GM12878 (cell line): ENCODE data around the gene SF3A1. TPM values are rescaled to one million over a fixed set of nuclear protein-coding genes. Genes with fewer than 3 reads are reported as not detected.

Experiments used
- ATAC-seq: fragments of 200-7000 bp; cut with Tn5 transposase; 3 replicates; pipeline ENCODE4 v1.9.1; 2020; ENCODE audit warnings: mild to moderate bottlenecking, moderate library complexity
- BruUV-seq: library from RNA; stranded (reverse); fragments of 400-500 nt; replicated peaks from 2 replicates; lab custom pipeline; 2021; lab: Mats Ljungman, UMichigan
- CTCF ChIA-PET: fragments of 300-600 bp; sonication (Branson Sonifier 250); formaldehyde crosslinking; extraction: SDS; loops from one replicate; lab custom pipeline; 2021; ENCODE audit warnings: inconsistent platforms; lab: Yijun Ruan, JAX
- POLR2A ChIA-PET: fragments of 350-600 bp; formaldehyde crosslinking; extraction: SDS; loops from one replicate; lab custom pipeline; 2021; ENCODE audit warnings: inconsistent platforms; lab: Charles Lee
- RAD21 ChIA-PET: fragments of 300-600 bp; sonication (Branson Sonifier 250); formaldehyde crosslinking; loops from one replicate; lab custom pipeline; 2023; ENCODE audit warnings: antibody characterized with exemption; ENCODE audit not compliant: unreplicated experiment; lab: Charles Lee
- SMC1A ChIA-PET: fragments of 300-600 bp; sonication (Branson Sonifier 250); formaldehyde crosslinking; loops from one replicate; lab custom pipeline; 2023; ENCODE audit not compliant: unreplicated experiment, uncharacterized antibody; lab: Charles Lee
- DNase-seq: peaks from one replicate; pipeline ENCODE4 v3.0.0-alpha.2; 2011; ENCODE audit warnings: low read depth, low spot score
- FAIRE-seq: peaks from 3 replicates; lab custom pipeline; 2011; peaks lifted over from hg19 to GRCh38; lab: Jason Lieb, UNC
- H2AFZ ChIP-seq: 2 replicates; pipeline ENCODE4 v1.6.0; 2011; ENCODE audit warnings: low read depth, low read length, control low read depth; ENCODE audit not compliant: control insufficient read depth
- H3K27ac ChIP-seq: 2 replicates; pipeline ENCODE4 v1.5.1; 2011; ENCODE audit warnings: control low read depth; ENCODE audit not compliant: control insufficient read depth, insufficient read depth
- H3K27me3 ChIP-seq, 2 experiments: replicated peaks in 1 of 2; 2 replicates each; pipeline versions ENCODE4 v1.6.0 to v1.6.1; 2011; ENCODE audit warnings: low read length in 1 of 2; ENCODE audit not compliant: control insufficient read depth in 2 of 2, insufficient read depth in 2 of 2
- H3K36me3 ChIP-seq, 2 experiments: 2 replicates each; pipeline ENCODE4 v1.5.1; 2011; ENCODE audit warnings: low read length in 1 of 2; ENCODE audit not compliant: control insufficient read depth in 2 of 2, insufficient read depth in 2 of 2
- H3K4me1 ChIP-seq: 2 replicates; pipeline ENCODE4 v1.6.1; 2011; ENCODE audit warnings: mild to moderate bottlenecking, low read length, moderate library complexity, mixed read lengths; ENCODE audit not compliant: control insufficient read depth, insufficient read depth
- H3K4me2 ChIP-seq: 2 replicates; pipeline ENCODE4 v1.6.0; 2011; ENCODE audit warnings: control low read depth; ENCODE audit not compliant: control insufficient read depth, insufficient read depth
- H3K4me3 ChIP-seq: fragments of 200-600 bp; sonication (generic); 2 replicates; pipeline ENCODE4 v1.5.1; 2016
- H3K79me2 ChIP-seq: 2 replicates; pipeline ENCODE4 v1.6.0; 2011; ENCODE audit warnings: low read length; ENCODE audit not compliant: control insufficient read depth, insufficient read depth
- H3K9ac ChIP-seq: 2 replicates; pipeline ENCODE4 v1.8.0; 2011; ENCODE audit warnings: low read length, control low read depth, mixed read lengths; ENCODE audit not compliant: control insufficient read depth, insufficient read depth
- H3K9me3 ChIP-seq: replicated peaks from 3 replicates; pipeline ENCODE4 v1.5.1; 2011; ENCODE audit warnings: mild to moderate bottlenecking, low read length; ENCODE audit not compliant: control insufficient read depth, insufficient read depth
- H4K20me1 ChIP-seq: 2 replicates; pipeline ENCODE4 v1.6.0; 2011; ENCODE audit not compliant: control insufficient read depth, insufficient read depth
- BMI1 ChIP-seq: fragments of 450-650 bp; IDR thresholded peaks from 2 replicates; pipeline ENCODE4 v1.6.1; 2016; ENCODE audit warnings: mild to moderate bottlenecking, moderate library complexity, borderline replicate concordance
- CEBPB ChIP-seq, 2 experiments: fragments of 150-350 bp in 1 of 2; IDR thresholded peaks; 2 replicates each; pipeline ENCODE4 v1.6.1; 2012 to 2014; ENCODE audit warnings: low read depth in 2 of 2, low read length in 2 of 2, borderline replicate concordance in 1 of 2, inconsistent platforms in 1 of 2
- ETV6 ChIP-seq, 2 experiments: fragments of 450-650 bp in 1 of 2; IDR thresholded peaks in 1 of 2; conservative IDR thresholded peaks in 1 of 2; 2 replicates each; pipeline ENCODE4 v1.6.1; 2014; ENCODE audit warnings: antibody characterized with exemption in 1 of 2, borderline replicate concordance in 1 of 2, low read depth in 1 of 2, mild to moderate bottlenecking in 1 of 2, moderate library complexity in 1 of 2
- FOXK2 ChIP-seq: fragments of 450-650 bp; IDR thresholded peaks from 2 replicates; pipeline ENCODE4 v1.6.1; 2017; ENCODE audit warnings: mild to moderate bottlenecking, moderate library complexity
- JUNB ChIP-seq: IDR thresholded peaks from 2 replicates; pipeline ENCODE4 v1.6.1; 2016; ENCODE audit warnings: antibody characterized with exemption, mild to moderate bottlenecking
- KLF5 ChIP-seq: fragments of 450-650 bp; IDR thresholded peaks from 2 replicates; pipeline ENCODE4 v1.6.1; 2014; ENCODE audit warnings: mild to moderate bottlenecking; ENCODE audit not compliant: partially characterized antibody
- MTA3 ChIP-seq: IDR thresholded peaks from 2 replicates; pipeline ENCODE4 v1.6.1; 2012; ENCODE audit warnings: low read length, inconsistent platforms, borderline replicate concordance
- MYC ChIP-seq: IDR thresholded peaks from 2 replicates; pipeline ENCODE4 v1.6.1; 2011; ENCODE audit warnings: mild to moderate bottlenecking, low read length, moderate library complexity, inconsistent platforms; ENCODE audit not compliant: insufficient read depth, insufficient replicate concordance, insufficient read length, severe bottlenecking
- POLR2AphosphoS5 ChIP-seq: IDR thresholded peaks from 2 replicates; pipeline ENCODE4 v1.6.1; 2011; ENCODE audit warnings: mild to moderate bottlenecking, low read length, inconsistent platforms
- RB1 ChIP-seq: fragments of 450-650 bp; formaldehyde crosslinking; IDR thresholded peaks from 2 replicates; pipeline ENCODE4 v1.6.1; 2017; ENCODE audit warnings: mild to moderate bottlenecking, borderline replicate concordance
- SIN3A ChIP-seq: IDR thresholded peaks from 2 replicates; pipeline ENCODE4 v1.6.1; 2012; ENCODE audit warnings: low read depth, low read length, improper control_type of control experiment
- SP1 ChIP-seq: IDR thresholded peaks from one replicate; pipeline ENCODE4 v1.6.1; 2011; ENCODE audit warnings: low read depth, low read length
- SRF ChIP-seq, 2 experiments: IDR thresholded peaks; 2 replicates each; pipeline ENCODE4 v1.6.1; 2011; ENCODE audit warnings: low read depth in 2 of 2, low read length in 2 of 2, mild to moderate bottlenecking in 1 of 2, moderate library complexity in 1 of 2
- ZNF207 ChIP-seq: fragments of 450-650 bp; IDR thresholded peaks from 2 replicates; pipeline ENCODE4 v1.6.1; 2014; ENCODE audit warnings: antibody characterized with exemption, mild to moderate bottlenecking, borderline replicate concordance
- ZNF274 ChIP-seq: IDR thresholded peaks from one replicate; pipeline ENCODE4 v1.8.0; 2011; ENCODE audit not compliant: insufficient read length, insufficient read depth
- ZZZ3 ChIP-seq: IDR thresholded peaks from 2 replicates; pipeline ENCODE4 v1.6.1; 2011; ENCODE audit warnings: low read depth; ENCODE audit not compliant: control insufficient read depth, insufficient read length
- WGBS: methylation state at CpG from one replicate; pipeline ENCODE4 v1.1.6; 2016; ENCODE audit warnings: low lambda C conversion rate; ENCODE audit not compliant: insufficient replicate concordance, insufficient coverage; ENCODE audit errors: missing lambda C conversion rate; 5-methylcytosine and 5-hydroxymethylcytosine counted together
- in situ Hi-C: fragments of 300-500 bp; cut with MboI; formaldehyde crosslinking; loops from 9 replicates; pipeline ENCODE4 v1.14.3; 2018; ENCODE audit warnings: mixed read lengths
- intact Hi-C: fragments of 100-400 bp; cut with micrococcal nuclease; formaldehyde crosslinking; loops from one replicate; pipeline ENCODE4 v1.14.2; 2022; ENCODE audit not compliant: unreplicated experiment
- polyA plus RNA-seq, 11 experiments: library from polyadenylated mRNA; depleted of rRNA in 4 of 11; unstranded in 6 of 11; stranded (reverse) in 5 of 11; fragments of >200 nt; fragmentation: Nextera tagmentation in 4 of 11; fragmentation: Illumina TruSeq in 1 of 11; extraction: Ambion mirVana in 4 of 11; extraction: Trizol in 1 of 11; gene quantifications; 1 replicate in 1 of 11; 2 replicates in 10 of 11; pipeline versions ENCODE4 v1.2.1 to v1.2.3, GENCODE V29; 2011 to 2016; ENCODE audit warnings: inconsistent platforms in 2 of 11, missing spikeins in 2 of 11, low read depth in 1 of 11
- total RNA-seq, 4 experiments: library from RNA; depleted of rRNA in 3 of 4; stranded (reverse); fragments of >200 nt in 3 of 4; fragmentation: Illumina TruSeq in 1 of 4; extraction: Trizol in 1 of 4; gene quantifications; 2 replicates each; pipeline versions ENCODE4 v1.2.1 to v1.2.3, GENCODE V29; 2013 to 2021
- TF ChIP-seq, protein P1 (sequence below): fragments of 150-350 bp; IDR thresholded peaks from 2 replicates; pipeline ENCODE4 v1.6.1; 2016; ENCODE audit warnings: low read depth, low read length

SF3A1 gene
- total and polyA plus RNA-seq, 10 of the 15 experiments (the other 5 are each of a cell fraction or from before 2014, with no cell fraction given) = 10.4 to 239 (median 46.0) TPM

DNA sequence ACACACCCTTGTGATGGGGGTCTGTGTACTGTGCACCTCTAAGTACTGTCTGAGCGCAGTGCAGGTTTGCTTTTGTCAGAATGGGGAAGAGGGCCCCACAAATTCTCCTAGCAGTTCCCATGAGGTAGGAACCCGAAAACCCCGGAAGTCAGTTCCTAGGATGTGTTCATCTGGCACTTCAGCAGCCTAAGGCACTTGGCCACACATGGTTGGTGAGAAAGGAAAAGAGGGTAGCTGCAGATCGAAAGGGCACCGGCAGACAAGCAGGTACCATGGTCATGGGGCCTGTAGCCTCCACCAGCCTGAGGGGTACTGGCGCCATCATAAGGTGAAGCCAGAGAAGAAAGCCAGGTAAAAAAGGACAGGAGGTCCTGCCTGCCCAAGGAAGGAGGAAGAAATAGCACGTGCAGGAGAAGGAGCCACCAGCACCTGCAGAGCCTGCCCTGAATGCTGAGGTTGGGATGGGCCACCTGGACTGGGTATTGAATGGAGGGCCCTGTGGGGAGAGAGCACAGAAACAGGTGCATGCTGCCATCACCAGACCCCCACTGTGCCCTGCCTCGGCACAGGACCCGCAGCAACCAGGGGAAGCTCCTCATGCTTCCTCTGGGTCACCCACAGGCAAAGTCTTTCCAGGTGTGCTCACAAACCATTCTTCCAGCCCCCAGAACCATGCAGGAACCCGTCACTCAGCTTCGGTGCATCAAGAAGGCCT, 59.3 kb downstream of the SF3A1 start:
- ChIA-PET RAD21 (no interaction called here), CTCF (no interaction called here), POLR2A (no interaction called here), SMC1A (no interaction called here)
- no TSS peak for BruUV-seq
- Histone ChIP-seq H3K9me3 (no peaks in the 10 kb centered on the region), H3K36me3 (peaks cover 15 to 49% of the 10 kb centered on the region in 2 experiments; a peak in 3 of 4 replicates), H3K27ac (no peak overlapping the region), H3K4me3 (no peak overlapping the region), H4K20me1 (no peaks in the 10 kb centered on the region), H2AFZ (no peak overlapping the region), H3K4me2 (no peak overlapping the region), H3K79me2 (peaks cover 1% of the 10 kb centered on the region; the same call in 1 of the 2 replicates), H3K4me1 (peaks cover 6% of the 10 kb centered on the region), H3K9ac (no peak overlapping the region), H3K27me3 (no peaks in the 10 kb centered on the region)
- no peak for ATAC-seq
- no peak for DNase-seq
- 93% methylated on average over 11 of the region's 11 CpGs for WGBS
- in situ Hi-C loops = no loop called here
- TF ChIP-seq JUNB (no peak), ZNF207 (no peak), MTA3 (no peak), SP1 (no peak), KLF5 (no peak), ZZZ3 (no peak), CEBPB (IDR thresholded peaks at IDR 0.05; ENCODE audit: borderline replicate concordance in 1 of 2, low read depth in 2 of 2, low read length in 2 of 2) (no peak), FOXK2 (no peak), MYC (no peak), RB1 (no peak), SIN3A (no peak), BMI1 (no peak), SRF (IDR thresholded peaks at IDR 0.05; ENCODE audit: low read depth in 2 of 2, low read length in 2 of 2) (no peak), ZNF274 (no peak), POLR2AphosphoS5 (no peak), ETV6 (conservative IDR thresholded peaks at IDR 0.05 in 1 of 2, IDR thresholded peaks at IDR 0.05 in 1 of 2; ENCODE audit: borderline replicate concordance in 1 of 2, low read depth in 1 of 2) (no peak)
- TF ChIP-seq, protein P1, sequence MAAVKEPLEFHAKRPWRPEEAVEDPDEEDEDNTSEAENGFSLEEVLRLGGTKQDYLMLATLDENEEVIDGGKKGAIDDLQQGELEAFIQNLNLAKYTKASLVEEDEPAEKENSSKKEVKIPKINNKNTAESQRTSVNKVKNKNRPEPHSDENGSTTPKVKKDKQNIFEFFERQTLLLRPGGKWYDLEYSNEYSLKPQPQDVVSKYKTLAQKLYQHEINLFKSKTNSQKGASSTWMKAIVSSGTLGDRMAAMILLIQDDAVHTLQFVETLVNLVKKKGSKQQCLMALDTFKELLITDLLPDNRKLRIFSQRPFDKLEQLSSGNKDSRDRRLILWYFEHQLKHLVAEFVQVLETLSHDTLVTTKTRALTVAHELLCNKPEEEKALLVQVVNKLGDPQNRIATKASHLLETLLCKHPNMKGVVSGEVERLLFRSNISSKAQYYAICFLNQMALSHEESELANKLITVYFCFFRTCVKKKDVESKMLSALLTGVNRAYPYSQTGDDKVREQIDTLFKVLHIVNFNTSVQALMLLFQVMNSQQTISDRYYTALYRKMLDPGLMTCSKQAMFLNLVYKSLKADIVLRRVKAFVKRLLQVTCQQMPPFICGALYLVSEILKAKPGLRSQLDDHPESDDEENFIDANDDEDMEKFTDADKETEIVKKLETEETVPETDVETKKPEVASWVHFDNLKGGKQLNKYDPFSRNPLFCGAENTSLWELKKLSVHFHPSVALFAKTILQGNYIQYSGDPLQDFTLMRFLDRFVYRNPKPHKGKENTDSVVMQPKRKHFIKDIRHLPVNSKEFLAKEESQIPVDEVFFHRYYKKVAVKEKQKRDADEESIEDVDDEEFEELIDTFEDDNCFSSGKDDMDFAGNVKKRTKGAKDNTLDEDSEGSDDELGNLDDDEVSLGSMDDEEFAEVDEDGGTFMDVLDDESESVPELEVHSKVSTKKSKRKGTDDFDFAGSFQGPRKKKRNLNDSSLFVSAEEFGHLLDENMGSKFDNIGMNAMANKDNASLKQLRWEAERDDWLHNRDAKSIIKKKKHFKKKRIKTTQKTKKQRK = no peak
- no peak for FAIRE-seq
- intact Hi-C loops = no loop called here
